H1 (cell line): ENCODE results near the gene ZNF829. TPM values are rescaled to one million over a fixed set of nuclear protein-coding genes. Genes with fewer than 3 reads are reported as not detected.

Experiments
- CTCF ChIA-PET: fragments of 300-600 bp; sonication (Branson Sonifier 250); formaldehyde crosslinking; loops from one replicate; lab custom pipeline; 2021; ENCODE audit not compliant: partially characterized antibody; lab: Charles Lee
- POLR2A ChIA-PET: fragments of 300-600 bp; sonication (Branson Sonifier 250); formaldehyde crosslinking; loops from one replicate; lab custom pipeline; 2021; ENCODE audit warnings: inconsistent platforms; ENCODE audit not compliant: partially characterized antibody; lab: Charles Lee
- DNase-seq, 2 experiments: peaks; one replicate each; pipeline versions ENCODE4 v3.0.0 to v3.0.0-alpha.2; 2010 to 2022; ENCODE audit warnings: low spot score in 2 of 2, low read depth in 1 of 2, mixed read lengths in 1 of 2
- FAIRE-seq: peaks from 2 replicates; lab custom pipeline; 2011; peaks lifted over from hg19 to GRCh38; lab: Jason Lieb, UNC
- H2AFZ ChIP-seq: 2 replicates; pipeline ENCODE4 v1.8.1; 2012; ENCODE audit warnings: low read length, inconsistent platforms
- H2AK5ac ChIP-seq: 2 replicates; pipeline ENCODE4 v1.6.1; 2013; ENCODE audit warnings: low read depth, low read length
- H2BK120ac ChIP-seq: replicated peaks from 2 replicates; pipeline ENCODE3; 2013; ENCODE audit warnings: low read depth, low read length, inconsistent platforms
- H2BK12ac ChIP-seq: 2 replicates; pipeline ENCODE4 v1.6.1; 2013; ENCODE audit warnings: low read depth, low read length
- H2BK15ac ChIP-seq: 2 replicates; pipeline ENCODE4 v1.6.1; 2013; ENCODE audit warnings: low read length
- H2BK20ac ChIP-seq: 2 replicates; pipeline ENCODE4 v1.6.1; 2013; ENCODE audit warnings: low read length
- H2BK5ac ChIP-seq: 2 replicates; pipeline ENCODE4 v1.6.1; 2013; ENCODE audit warnings: low read depth, low read length
- H3K14ac ChIP-seq: 2 replicates; pipeline ENCODE4 v1.6.1; 2013; ENCODE audit warnings: inconsistent platforms; ENCODE audit not compliant: insufficient read length
- H3K18ac ChIP-seq: 2 replicates; pipeline ENCODE4 v1.6.1; 2013; ENCODE audit warnings: low read length; ENCODE audit errors: extremely low read depth
- H3K23ac ChIP-seq: 2 replicates; pipeline ENCODE4 v1.6.1; 2013; ENCODE audit warnings: inconsistent platforms; ENCODE audit not compliant: insufficient read length
- H3K23me2 ChIP-seq: 2 replicates; pipeline ENCODE4 v1.6.1; 2013; ENCODE audit warnings: low read depth, low read length
- H3K27ac ChIP-seq: 2 replicates; pipeline ENCODE4 v1.6.1; 2011; ENCODE audit warnings: low read depth, low read length, inconsistent platforms
- H3K27me3 ChIP-seq, 4 experiments: replicated peaks in 1 of 4; 1 replicate in 1 of 4; 2 replicates in 3 of 4; pipeline versions ENCODE4 v1.6.1 to v1.8.1; 2011 to 2013; ENCODE audit warnings: low read length in 3 of 4, mild to moderate bottlenecking in 3 of 4, inconsistent platforms in 2 of 4, mixed read lengths in 2 of 4, moderate library complexity in 1 of 4; ENCODE audit not compliant: control insufficient read depth in 3 of 4, insufficient read depth in 3 of 4; ENCODE audit errors: extremely low read depth in 1 of 4
- H3K36me3 ChIP-seq, 4 experiments: 2 replicates each; pipeline versions ENCODE4 v1.6.1 to v1.8.1; 2011 to 2013; ENCODE audit warnings: mild to moderate bottlenecking in 4 of 4, low read length in 3 of 4, moderate library complexity in 2 of 4, control low read depth in 1 of 4, inconsistent platforms in 1 of 4; ENCODE audit not compliant: insufficient read depth in 4 of 4, control insufficient read depth in 2 of 4
- H3K4ac ChIP-seq: replicated peaks from 2 replicates; pipeline ENCODE3; 2013; ENCODE audit warnings: low read length, low read depth, mixed read lengths, inconsistent platforms; ENCODE audit not compliant: insufficient read length
- H3K4me1 ChIP-seq, 4 experiments: replicated peaks in 1 of 4; 1 replicate in 1 of 4; 2 replicates in 3 of 4; pipeline versions ENCODE4 v1.6.1 to v1.8.1; 2011 to 2013; ENCODE audit warnings: low read length in 3 of 4, inconsistent platforms in 2 of 4, mixed read lengths in 1 of 4; ENCODE audit not compliant: insufficient read depth in 4 of 4, control insufficient read depth in 3 of 4
- H3K4me2 ChIP-seq, 2 experiments: 2 replicates each; pipeline versions ENCODE4 v1.6.1 to v1.8.1; 2011 to 2013; ENCODE audit warnings: low read depth in 2 of 2, low read length in 2 of 2, control low read depth in 1 of 2, inconsistent platforms in 1 of 2, mild to moderate bottlenecking in 1 of 2; ENCODE audit not compliant: insufficient read depth in 1 of 2
- H3K4me3 ChIP-seq, 4 experiments: fragments of 200-600, 300-600 bp in 1 of 4; sonication (generic), shearing (Covaris generic), sonication (Bioruptor Twin) in 1 of 4; 2 replicates each; pipeline versions ENCODE4 v1.5.1 to v1.8.1; 2011 to 2016; ENCODE audit warnings: low read length in 4 of 4, low read depth in 3 of 4, control low read depth in 2 of 4, inconsistent platforms in 2 of 4, mild to moderate bottlenecking in 2 of 4, mixed read lengths in 1 of 4, moderate library complexity in 1 of 4; ENCODE audit not compliant: insufficient read depth in 2 of 4; ENCODE audit errors: extremely low read depth in 1 of 4
- H3K56ac ChIP-seq: replicated peaks from 2 replicates; pipeline ENCODE3; 2013; ENCODE audit warnings: low read depth, mild to moderate bottlenecking, mixed read lengths, low read length, inconsistent platforms; ENCODE audit not compliant: insufficient read length
- H3K79me1 ChIP-seq: 2 replicates; pipeline ENCODE4 v1.6.1; 2013; ENCODE audit warnings: low read depth, low read length, control low read depth
- H3K79me2 ChIP-seq, 2 experiments: 2 replicates each; pipeline versions ENCODE4 v1.6.1 to v1.8.1; 2012 to 2013; ENCODE audit warnings: low read length in 2 of 2, mild to moderate bottlenecking in 2 of 2, inconsistent platforms in 1 of 2; ENCODE audit not compliant: insufficient read depth in 2 of 2, control insufficient read depth in 1 of 2
- H3K9ac ChIP-seq, 4 experiments: replicated peaks in 1 of 4; 1 replicate in 1 of 4; 2 replicates in 3 of 4; pipeline versions ENCODE4 v1.6.1 to v1.8.1; 2011 to 2013; ENCODE audit warnings: low read depth in 3 of 4, low read length in 3 of 4, control low read depth in 2 of 4, mild to moderate bottlenecking in 2 of 4, moderate library complexity in 2 of 4, inconsistent platforms in 1 of 4; ENCODE audit errors: extremely low read depth in 1 of 4
- H3K9me3 ChIP-seq, 2 experiments: 2 replicates each; pipeline versions ENCODE4 v1.6.1 to v1.8.1; 2012 to 2013; ENCODE audit warnings: mild to moderate bottlenecking in 2 of 2, moderate library complexity in 2 of 2, control low read depth in 1 of 2, inconsistent platforms in 1 of 2, low read depth in 1 of 2, low read length in 1 of 2, mixed read lengths in 1 of 2; ENCODE audit not compliant: insufficient read depth in 2 of 2
- H4K20me1 ChIP-seq, 2 experiments: replicated peaks in 1 of 2; 2 replicates each; pipeline versions ENCODE3 to v1.8.1; 2011 to 2013; ENCODE audit warnings: inconsistent platforms in 2 of 2, low read length in 2 of 2, mild to moderate bottlenecking in 1 of 2; ENCODE audit not compliant: insufficient read depth in 2 of 2, control insufficient read depth in 1 of 2
- H4K5ac ChIP-seq: 2 replicates; pipeline ENCODE4 v1.6.1; 2013; ENCODE audit warnings: low read length, low read depth, mixed read lengths, inconsistent platforms; ENCODE audit not compliant: insufficient read length
- H4K8ac ChIP-seq: 2 replicates; pipeline ENCODE4 v1.8.0; 2013; ENCODE audit warnings: mild to moderate bottlenecking, moderate library complexity, low read length, inconsistent platforms; ENCODE audit not compliant: insufficient read depth; ENCODE audit errors: extremely low read depth
- H4K91ac ChIP-seq: replicated peaks from 2 replicates; pipeline ENCODE3; 2013; ENCODE audit warnings: low read length, mixed read lengths, inconsistent platforms; ENCODE audit not compliant: insufficient read length
- ATF2 ChIP-seq: IDR thresholded peaks from 2 replicates; pipeline ENCODE4 v1.6.1; 2012; ENCODE audit warnings: low read length, inconsistent platforms
- CTBP2 ChIP-seq: IDR thresholded peaks from 2 replicates; pipeline ENCODE4 v1.7.0; 2011; ENCODE audit warnings: borderline replicate concordance, mild to moderate bottlenecking, moderate library complexity, mixed read lengths, low read length; ENCODE audit not compliant: insufficient read depth, insufficient read length
- JUND ChIP-seq: IDR thresholded peaks from 2 replicates; pipeline ENCODE4 v1.6.1; 2011; ENCODE audit warnings: mild to moderate bottlenecking, improper control_type of control experiment, low read length
- SP1 ChIP-seq: IDR thresholded peaks from 2 replicates; pipeline ENCODE4 v1.6.1; 2011; ENCODE audit warnings: low read depth, low read length
- SP4 ChIP-seq: IDR thresholded peaks from 2 replicates; pipeline ENCODE4 v1.6.1; 2012; ENCODE audit warnings: low read length, inconsistent platforms
- TAF1 ChIP-seq: IDR thresholded peaks from 2 replicates; pipeline ENCODE4 v1.6.1; 2011; ENCODE audit warnings: mild to moderate bottlenecking, low read depth, low read length
- WGBS, 2 experiments: shearing (Covaris generic) in 1 of 2; methylation state at CpG; one replicate each; pipeline versions ENCODE4 v1.1.6 to v1.1.7; 2013 to 2015; ENCODE audit warnings: low lambda C conversion rate in 2 of 2, mixed read lengths in 2 of 2, inconsistent platforms in 1 of 2, low coverage in 1 of 2, missing lambda C conversion rate in 1 of 2; ENCODE audit not compliant: insufficient replicate concordance in 2 of 2, insufficient coverage in 1 of 2, insufficient read length in 1 of 2; ENCODE audit errors: extremely low coverage in 1 of 2, missing lambda C conversion rate in 1 of 2; 5-methylcytosine and 5-hydroxymethylcytosine counted together
- polyA plus RNA-seq, 7 experiments: library from polyadenylated mRNA; depleted of rRNA in 3 of 7; stranded (reverse) in 5 of 7; unstranded in 2 of 7; fragments of >200 nt in 5 of 7; fragments of 200-250 nt in 2 of 7; gene quantifications; 1 replicate in 5 of 7; 2 replicates in 1 of 7; 4 replicates in 1 of 7; pipeline versions ENCODE4 v1.2.1 to v1.2.3, GENCODE V29; 2011 to 2013; ENCODE audit warnings: missing spikeins in 2 of 7, mixed read lengths in 2 of 7
- total RNA-seq: library from RNA; stranded (reverse); fragmentation: NEBNext Ultra II Directional; extraction: Animal tissue kit (Norgen Biotek cat#: 25700); gene quantifications from 2 replicates; pipeline ENCODE4 v1.2.1, GENCODE V29; 2021
- TF ChIP-seq, protein P1 (sequence below): IDR thresholded peaks from 2 replicates; pipeline ENCODE4 v1.6.1; 2011; ENCODE audit warnings: low read length, improper control_type of control experiment
- TF ChIP-seq, protein P2 (sequence below): IDR thresholded peaks from 2 replicates; pipeline ENCODE4 v1.6.1; 2012; ENCODE audit warnings: inconsistent platforms

The ZNF829 gene
- total and polyA plus RNA-seq, 2 of the 8 experiments (the other 6 are each of a cell fraction or from before 2014, with no cell fraction given) = 1.3 to 3.3 TPM

- CTCF ChIA-PET = no interaction called here
- no peak overlapping the region for H2AFZ ChIP-seq
- H3K14ac ChIP-seq = no peak overlapping the region
- H2AK5ac ChIP-seq = no peak overlapping the region
- H2BK15ac ChIP-seq = no peak overlapping the region
- no peak overlapping the region for H4K8ac ChIP-seq
- H3K36me3 ChIP-seq = peaks cover 0 to 11% (median 5%) of the 10 kb centered on the region in 4 experiments; a peak in 4 of 8 replicates
- H3K23ac ChIP-seq = no peak overlapping the region
- TF ChIP-seq SP1 = no peak
- TF ChIP-seq, protein P1, sequence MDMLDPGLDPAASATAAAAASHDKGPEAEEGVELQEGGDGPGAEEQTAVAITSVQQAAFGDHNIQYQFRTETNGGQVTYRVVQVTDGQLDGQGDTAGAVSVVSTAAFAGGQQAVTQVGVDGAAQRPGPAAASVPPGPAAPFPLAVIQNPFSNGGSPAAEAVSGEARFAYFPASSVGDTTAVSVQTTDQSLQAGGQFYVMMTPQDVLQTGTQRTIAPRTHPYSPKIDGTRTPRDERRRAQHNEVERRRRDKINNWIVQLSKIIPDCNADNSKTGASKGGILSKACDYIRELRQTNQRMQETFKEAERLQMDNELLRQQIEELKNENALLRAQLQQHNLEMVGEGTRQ = no peak
- TF ChIP-seq, protein P2, sequence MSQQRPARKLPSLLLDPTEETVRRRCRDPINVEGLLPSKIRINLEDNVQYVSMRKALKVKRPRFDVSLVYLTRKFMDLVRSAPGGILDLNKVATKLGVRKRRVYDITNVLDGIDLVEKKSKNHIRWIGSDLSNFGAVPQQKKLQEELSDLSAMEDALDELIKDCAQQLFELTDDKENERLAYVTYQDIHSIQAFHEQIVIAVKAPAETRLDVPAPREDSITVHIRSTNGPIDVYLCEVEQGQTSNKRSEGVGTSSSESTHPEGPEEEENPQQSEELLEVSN = no peak
- TF ChIP-seq SP4 = no peak
- TF ChIP-seq JUND = no peak
- TF ChIP-seq ATF2 = no peak
- TF ChIP-seq TAF1 = no peak
- TF ChIP-seq CTBP2 = no peak
- H4K5ac ChIP-seq = no peak overlapping the region
- no peak overlapping the region for H4K91ac ChIP-seq
- peaks cover 4% of the 10 kb centered on the region for H3K79me1 ChIP-seq
- H3K27ac ChIP-seq = no peak overlapping the region
- no peak overlapping the region for H3K9ac ChIP-seq
- no peak overlapping the region for H2BK120ac ChIP-seq
- peaks cover 0 to 4% (median 2%) of the 10 kb centered on the region in 4 experiments; a peak in 2 of 7 replicates for H3K4me1 ChIP-seq
- no peak overlapping the region for H3K4me3 ChIP-seq
- no peak overlapping the region for H2BK5ac ChIP-seq
- H2BK12ac ChIP-seq = no peak overlapping the region
- H2BK20ac ChIP-seq = no peak overlapping the region
- H4K20me1 ChIP-seq = no peaks in the 10 kb centered on the region
- no peak overlapping the region for H3K4me2 ChIP-seq
- no peaks in the 10 kb centered on the region; a peak in 1 of 4 replicates for H3K79me2 ChIP-seq
- POLR2A ChIA-PET = no interaction called here
- DNase-seq = no peak
- H3K18ac ChIP-seq = no peak overlapping the region
- H3K56ac ChIP-seq = no peak overlapping the region
- peaks cover 6% of the 10 kb centered on the region for H3K23me2 ChIP-seq
- peaks cover 15 to 19% of the 10 kb centered on the region in 2 experiments; a peak in 2 of 4 replicates for H3K9me3 ChIP-seq
- H3K27me3 ChIP-seq = no peaks in the 10 kb centered on the region
- FAIRE-seq = no peak
- no peak overlapping the region for H3K4ac ChIP-seq
- WGBS, 2 experiments = 95% methylated on average over 9 of the region's 9 CpGs; no CpG with 5 or more reads in 1 of the 2 experiments
Observed at GRCh38 chr19:36918090-36918489, 2.0 kb upstream of the ZNF829 start.
